ENCODE results near the gene PHLDA2. TPM values are rescaled to one million over a fixed set of nuclear protein-coding genes. Genes with fewer than 3 reads are reported as not detected.
A peak's percentile ranks its signal among the peaks of the same experiment; 100 is the strongest.

Gene PHLDA2
- total RNA-seq, 2 experiments from 2014 or later = 0.55 to 0.65 TPM

DNA sequence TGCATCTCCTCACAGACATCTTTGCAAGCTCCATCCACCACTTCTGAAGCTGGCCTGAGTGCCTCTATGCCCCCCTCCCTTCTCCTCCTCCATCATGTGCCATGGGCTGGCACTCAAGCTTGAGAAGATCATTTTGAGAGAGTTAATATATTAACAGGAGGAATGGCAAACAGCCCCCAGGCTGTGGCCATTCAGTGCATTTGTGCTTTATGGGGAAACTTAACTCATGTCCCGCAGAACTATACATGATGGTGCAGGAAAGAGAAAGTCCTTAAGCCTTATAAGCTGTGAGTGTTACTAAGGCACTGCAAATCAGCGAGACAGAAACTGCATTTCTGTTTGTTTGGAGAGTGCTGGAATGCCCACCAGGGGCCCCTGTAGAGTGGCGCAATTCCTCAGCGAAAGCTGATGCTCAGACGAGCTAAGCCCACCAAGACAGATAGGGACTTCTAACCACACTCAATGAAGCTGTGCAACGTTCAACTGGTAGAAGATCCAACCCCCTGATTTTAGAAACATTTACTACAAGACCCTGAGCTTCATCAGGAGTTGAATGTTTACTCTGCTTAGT is 26.8 kb upstream of the PHLDA2 start:
- POLR2A ChIA-PET = no interaction called here
- Mint-ChIP-seq H3K27ac (no peak overlapping the region), H3K27me3 (no peaks in the 10 kb centered on the region), H3K4me3 (no peak overlapping the region), H3K9me3 (no peaks in the 10 kb centered on the region), H3K4me1 (peaks cover 37% of the 10 kb centered on the region), H3K36me3 (peaks cover 30% of the 10 kb centered on the region)
- no peak for DNase-seq
- no peak for ATAC-seq (ENCODE audit: low read depth)

DNA sequence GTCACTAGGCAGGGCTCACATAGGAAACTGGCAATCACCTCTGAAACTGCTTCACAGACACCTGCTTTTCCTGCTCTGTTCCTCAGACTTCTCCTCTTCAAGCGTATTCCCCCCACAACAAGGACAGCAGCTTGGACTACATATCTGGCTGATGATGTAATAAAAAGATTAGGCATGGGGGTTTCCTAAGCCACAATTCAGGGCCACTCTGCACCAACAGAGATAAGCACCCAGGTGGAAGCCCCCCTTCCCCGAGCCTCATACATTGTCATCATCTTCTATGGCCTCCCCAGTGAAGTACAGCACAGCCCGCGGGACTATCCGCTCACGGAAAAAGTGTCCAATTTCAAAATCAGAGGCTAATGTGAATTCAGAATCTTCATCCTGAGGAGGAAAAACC is 25.0 kb upstream of the PHLDA2 start:
- no peaks in the 10 kb centered on the region for H3K9me3 Mint-ChIP-seq
- H3K4me3 Mint-ChIP-seq = no peak overlapping the region
- peaks cover 31% of the 10 kb centered on the region for H3K36me3 Mint-ChIP-seq
- H3K4me1 Mint-ChIP-seq = peaks cover 38% of the 10 kb centered on the region
- POLR2A ChIA-PET = interaction anchor here (0.8 to 1.3 kb wide), 3 partner anchors 11 to 22 kb away, joined by 3 to 4 read pairs (median 4); no protein-coding TSS in a partner anchor
- ATAC-seq (ENCODE audit: low read depth) (no peak), DNase-seq (no peak)
- H3K27ac Mint-ChIP-seq = peak overlapping the region; percentile 32
- no peaks in the 10 kb centered on the region for H3K27me3 Mint-ChIP-seq

DNA sequence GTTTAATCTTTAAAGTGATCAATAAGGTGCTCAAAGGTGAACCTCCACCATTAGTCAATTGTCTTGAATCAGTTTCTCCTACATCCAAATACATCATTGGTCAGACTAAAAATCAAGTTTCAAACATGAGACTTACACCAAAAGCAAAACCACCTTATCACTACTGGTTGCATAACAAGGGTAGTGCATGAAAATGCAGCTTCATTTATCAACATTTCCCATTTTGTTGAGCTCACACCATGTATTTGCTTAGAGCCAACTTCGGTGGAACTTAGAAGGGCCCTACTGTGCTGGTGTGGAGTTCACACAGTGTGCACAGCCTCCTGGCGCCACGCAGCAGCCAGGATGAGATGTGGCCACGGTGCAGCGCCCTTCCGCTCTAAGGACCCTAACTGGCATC is 23.1 kb upstream of the PHLDA2 start:
- peaks cover 45% of the 10 kb centered on the region for H3K4me1 Mint-ChIP-seq
- POLR2A ChIA-PET = interaction anchor here (1.5 kb wide), 1 partner anchor 19 kb away, joined by 3 read pairs; no protein-coding TSS in a partner anchor
- peak overlapping the region; percentile 34 for H3K27ac Mint-ChIP-seq
- ATAC-seq (ENCODE audit: low read depth) = no peak
- H3K27me3 Mint-ChIP-seq = no peaks in the 10 kb centered on the region
- H3K9me3 Mint-ChIP-seq = no peaks in the 10 kb centered on the region
- peaks cover 34% of the 10 kb centered on the region for H3K36me3 Mint-ChIP-seq
- H3K4me3 Mint-ChIP-seq = no peak overlapping the region
- no peak for DNase-seq

DNA sequence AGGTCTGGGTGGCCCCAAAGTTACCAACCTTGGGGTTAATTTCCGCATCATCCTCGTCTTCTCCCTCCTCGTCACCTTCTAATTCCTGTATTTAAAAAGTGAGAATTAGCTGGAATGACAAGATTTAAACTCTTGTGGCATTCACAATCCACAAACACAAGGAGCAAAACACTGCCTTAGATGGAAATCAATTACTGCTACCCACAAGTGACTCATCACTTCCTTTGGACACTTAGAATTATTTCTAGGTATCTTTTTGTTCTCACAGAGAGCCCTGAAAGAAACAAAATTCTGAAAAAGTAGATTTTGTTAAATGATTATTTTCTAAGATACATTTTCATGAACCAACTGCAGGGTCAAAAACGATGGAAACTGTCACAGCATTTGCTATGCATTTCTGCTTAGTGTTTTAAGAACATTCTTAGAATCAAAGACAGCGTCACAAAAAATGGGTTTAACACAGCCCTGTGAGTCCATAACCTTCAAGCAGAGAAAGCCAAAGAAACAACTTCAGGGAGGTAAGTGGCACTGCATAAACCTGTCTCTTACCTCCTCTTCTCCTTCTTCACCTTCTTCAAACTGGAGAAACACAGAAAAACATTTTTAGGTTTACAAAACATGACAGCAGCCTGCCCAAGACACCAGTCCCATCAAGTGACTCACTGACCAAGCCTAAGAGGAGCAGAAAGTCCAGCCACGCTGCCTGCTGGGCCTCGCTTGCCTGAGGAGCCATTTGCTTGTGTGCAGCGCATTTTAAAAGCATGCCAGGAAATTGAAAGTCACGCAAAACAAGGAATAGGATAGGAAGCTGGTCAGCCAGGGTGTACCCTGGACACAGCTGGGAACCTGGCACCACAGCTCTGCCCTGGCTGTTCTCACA is 22.3 kb upstream of the PHLDA2 start:
- no peaks in the 10 kb centered on the region for H3K9me3 Mint-ChIP-seq
- no peaks in the 10 kb centered on the region for H3K27me3 Mint-ChIP-seq
- peaks cover 52% of the 10 kb centered on the region for H3K4me1 Mint-ChIP-seq
- H3K27ac Mint-ChIP-seq = peak overlapping the region; percentile 70
- ATAC-seq (ENCODE audit: low read depth) (no peak), DNase-seq (no peak)
- POLR2A ChIA-PET = no interaction called here
- H3K4me3 Mint-ChIP-seq = peak overlapping the region; percentile 9
- peaks cover 35% of the 10 kb centered on the region for H3K36me3 Mint-ChIP-seq

DNA sequence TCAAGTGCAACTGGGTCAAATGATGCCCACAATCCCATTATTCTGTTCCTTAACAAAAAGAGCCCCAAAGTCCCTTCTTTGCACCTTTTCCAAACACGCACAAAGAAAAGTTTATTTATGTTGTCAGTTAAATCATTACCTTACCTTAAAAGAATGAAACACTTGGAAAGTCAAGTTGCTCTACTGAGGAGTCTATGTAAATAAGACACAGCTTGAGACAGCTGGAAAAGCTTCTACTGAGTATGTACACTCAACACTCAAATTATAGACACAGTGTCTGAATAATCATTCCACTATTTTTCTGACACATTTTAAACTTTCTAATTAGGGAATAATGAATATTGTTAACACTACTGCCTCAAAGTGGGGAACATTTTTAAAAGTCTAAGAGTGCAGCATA is 21.6 kb upstream of the PHLDA2 start:
- POLR2A ChIA-PET = no interaction called here
- no peak overlapping the region for H3K27ac Mint-ChIP-seq

DNA sequence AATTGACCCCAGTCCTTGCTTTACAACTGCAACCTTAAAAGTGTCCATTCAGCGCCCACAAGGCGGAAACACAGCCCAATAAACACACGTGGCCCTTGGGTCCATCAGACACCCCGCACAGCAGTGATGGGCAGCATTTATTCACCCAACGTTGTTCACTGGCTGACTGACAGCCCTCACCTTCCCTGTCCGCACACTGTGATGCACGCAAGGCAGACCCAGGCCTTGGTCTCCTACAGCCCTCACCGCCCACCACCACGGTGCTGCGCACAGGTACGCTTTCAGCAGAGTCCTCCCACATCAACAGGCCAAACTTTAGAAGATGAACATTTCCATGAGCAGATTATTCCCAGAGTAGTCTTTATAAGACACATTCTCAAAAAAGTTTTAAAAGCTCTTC is 20.7 kb upstream of the PHLDA2 start:
- Mint-ChIP-seq H3K9me3 (no peaks in the 10 kb centered on the region), H3K36me3 (peaks cover 38% of the 10 kb centered on the region), H3K27ac (no peak overlapping the region), H3K4me1 (peaks cover 67% of the 10 kb centered on the region), H3K27me3 (no peaks in the 10 kb centered on the region), H3K4me3 (no peak overlapping the region)
- DNase-seq = no peak
- POLR2A ChIA-PET = interaction anchor here (0.6 kb wide), 1 partner anchor 25 kb away, joined by 3 read pairs; no protein-coding TSS in a partner anchor
- no peak for ATAC-seq (ENCODE audit: low read depth)

More for the DNA sequence above, 21.6 kb upstream of the PHLDA2 start:
- DNase-seq = no peak
- Mint-ChIP-seq H3K36me3 (peaks cover 38% of the 10 kb centered on the region), H3K4me1 (peaks cover 59% of the 10 kb centered on the region), H3K4me3 (no peak overlapping the region), H3K9me3 (no peaks in the 10 kb centered on the region), H3K27me3 (no peaks in the 10 kb centered on the region)
- ATAC-seq (ENCODE audit: low read depth) = no peak

DNA sequence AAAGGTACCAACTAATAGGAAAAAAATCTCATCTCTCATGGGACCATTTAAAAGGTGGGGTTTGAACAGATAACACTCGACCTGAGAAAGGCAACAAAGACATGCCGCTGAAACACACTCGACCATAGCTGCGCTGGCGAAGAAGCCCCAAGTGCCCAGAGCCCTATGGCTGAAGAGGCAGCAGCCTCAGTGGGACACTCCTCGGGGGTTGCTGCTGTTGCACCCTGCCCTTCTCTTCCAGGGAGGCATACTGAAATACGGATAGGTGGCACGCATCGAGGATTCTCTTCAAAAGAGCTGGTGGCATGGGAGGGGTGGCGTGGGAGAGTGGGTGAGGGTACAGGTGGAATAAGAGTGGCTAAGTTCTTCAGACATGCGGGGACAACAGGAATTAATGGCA is 18.5 kb upstream of the PHLDA2 start:
- peaks cover 41% of the 10 kb centered on the region for H3K36me3 Mint-ChIP-seq
- H3K27me3 Mint-ChIP-seq = no peaks in the 10 kb centered on the region
- no peak overlapping the region for H3K4me3 Mint-ChIP-seq
- no peak for DNase-seq
- POLR2A ChIA-PET = interaction anchor here (1.5 to 2.0 kb wide), 2 partner anchors 13 to 16 kb away, joined by 5 to 10 read pairs; no protein-coding TSS in a partner anchor
- H3K27ac Mint-ChIP-seq = peak overlapping the region; percentile 30
- H3K4me1 Mint-ChIP-seq = peaks cover 61% of the 10 kb centered on the region
- ATAC-seq (ENCODE audit: low read depth) = no peak
- no peaks in the 10 kb centered on the region for H3K9me3 Mint-ChIP-seq

DNA sequence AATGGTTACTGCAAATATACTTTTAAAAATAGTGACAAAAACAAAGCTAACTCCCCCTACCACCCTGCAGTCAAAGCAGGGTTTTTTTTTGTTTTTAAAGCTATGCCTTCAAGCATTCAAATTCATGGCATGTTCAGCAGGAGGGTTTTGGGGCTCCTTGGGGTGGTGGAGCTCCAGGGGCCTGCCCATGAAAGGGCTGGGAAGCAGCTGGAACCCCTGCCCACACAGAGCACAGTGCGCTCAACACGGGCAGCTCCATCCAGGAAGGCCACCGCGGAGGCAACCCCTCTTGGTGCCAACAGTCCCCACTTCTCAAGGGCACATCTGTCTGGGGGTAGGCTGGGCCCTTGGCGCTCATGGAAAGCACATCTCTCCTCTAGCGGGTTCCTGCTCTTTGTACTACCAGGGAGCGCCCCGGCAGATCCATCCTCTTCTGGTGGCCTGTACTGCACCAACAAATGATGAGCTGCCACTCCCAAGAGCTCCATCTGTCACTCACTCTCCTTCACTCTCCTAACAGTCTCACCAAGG is 16.6 kb upstream of the PHLDA2 start:
- Mint-ChIP-seq H3K4me3 (peak overlapping the region; percentile 51), H3K4me1 (peaks cover 44% of the 10 kb centered on the region), H3K27ac (peak overlapping the region; percentile 69), H3K27me3 (no peaks in the 10 kb centered on the region), H3K9me3 (no peaks in the 10 kb centered on the region), H3K36me3 (peaks cover 33% of the 10 kb centered on the region)
- POLR2A ChIA-PET = interaction anchor here (0.8 to 1.4 kb wide), 6 partner anchors 31 to 146 kb away, joined by 3 to 5 read pairs (median 4); partner anchors contain the start of gene CARS1
- ATAC-seq (ENCODE audit: low read depth) = no peak
- DNase-seq = no peak

DNA sequence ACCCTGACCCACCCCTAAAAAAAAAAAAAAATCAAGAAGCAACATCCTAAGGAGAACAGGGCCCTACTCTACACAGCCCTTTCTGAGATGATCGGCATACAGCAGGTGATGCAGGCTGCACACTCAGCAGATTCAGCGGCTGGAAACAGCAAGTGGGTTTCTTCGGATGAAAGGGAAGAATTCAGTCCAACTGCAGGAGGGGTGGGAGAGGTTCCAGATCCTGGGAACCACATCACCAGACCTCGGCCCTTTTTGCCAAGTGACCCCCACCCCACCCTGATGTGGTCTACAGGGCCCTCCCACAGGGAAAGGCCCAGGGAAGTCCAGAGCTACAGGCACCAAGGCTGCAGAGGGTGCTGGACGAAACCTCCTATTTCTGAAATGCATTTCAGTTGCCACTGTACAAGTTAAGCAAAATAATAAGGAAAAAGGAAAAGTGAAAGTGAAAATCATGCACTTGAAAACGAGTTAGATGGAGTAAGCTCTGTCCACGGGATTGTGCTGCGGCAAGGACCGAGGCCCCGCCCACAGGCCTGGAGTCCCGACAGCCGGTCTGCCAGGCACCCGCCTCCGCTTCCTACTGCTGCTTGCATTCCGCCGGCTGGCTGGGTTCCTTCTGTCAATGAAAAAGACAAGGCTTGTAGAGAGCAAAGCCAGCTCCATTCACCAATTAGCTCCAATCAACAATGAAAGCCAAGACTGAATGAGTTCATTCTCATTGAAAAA is 16.0 kb upstream of the PHLDA2 start:
- Mint-ChIP-seq H3K9me3 (no peaks in the 10 kb centered on the region), H3K27me3 (no peaks in the 10 kb centered on the region), H3K27ac (peak overlapping the region; percentile 69), H3K36me3 (peaks cover 32% of the 10 kb centered on the region), H3K4me3 (peak overlapping the region; percentile 51), H3K4me1 (peaks cover 43% of the 10 kb centered on the region)
- ATAC-seq (ENCODE audit: low read depth) (peak; percentile 65), DNase-seq (peak; percentile 71)
- POLR2A ChIA-PET = interaction anchor here (0.8 to 1.4 kb wide), 6 partner anchors 31 to 147 kb away, joined by 3 to 5 read pairs (median 4); partner anchors contain the start of gene CARS1

DNA sequence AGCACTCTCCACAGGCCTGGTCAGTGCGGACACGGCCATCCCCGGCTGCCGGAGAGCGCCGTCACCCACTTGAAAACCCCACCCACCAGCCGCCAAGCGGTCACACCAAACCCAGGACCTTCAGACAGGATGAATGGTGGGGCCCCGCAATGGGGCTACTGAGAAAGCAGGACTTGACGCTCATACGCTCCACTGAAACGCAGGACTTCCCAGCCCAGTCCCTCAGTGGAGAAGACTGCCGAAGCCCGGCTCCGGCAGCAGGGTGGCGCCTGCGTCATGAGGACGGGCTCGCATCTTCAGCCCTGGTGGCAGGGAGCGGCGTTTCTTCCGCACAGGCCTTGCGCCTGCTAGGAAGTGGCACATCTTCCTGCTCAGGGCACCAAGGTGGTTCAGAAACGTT is 15.3 kb upstream of the PHLDA2 start:
- DNase-seq (no peak), ATAC-seq (ENCODE audit: low read depth) (no peak)
- Mint-ChIP-seq H3K4me3 (no peak overlapping the region), H3K27me3 (no peaks in the 10 kb centered on the region), H3K27ac (peak overlapping the region; percentile 69), H3K9me3 (peaks cover 3% of the 10 kb centered on the region), H3K4me1 (peaks cover 41% of the 10 kb centered on the region), H3K36me3 (peaks cover 31% of the 10 kb centered on the region)
- POLR2A ChIA-PET = interaction anchor here (1.2 to 2.0 kb wide), 3 partner anchors 32 to 70 kb away, joined by 3 to 7 read pairs (median 3); no protein-coding TSS in a partner anchor

DNA sequence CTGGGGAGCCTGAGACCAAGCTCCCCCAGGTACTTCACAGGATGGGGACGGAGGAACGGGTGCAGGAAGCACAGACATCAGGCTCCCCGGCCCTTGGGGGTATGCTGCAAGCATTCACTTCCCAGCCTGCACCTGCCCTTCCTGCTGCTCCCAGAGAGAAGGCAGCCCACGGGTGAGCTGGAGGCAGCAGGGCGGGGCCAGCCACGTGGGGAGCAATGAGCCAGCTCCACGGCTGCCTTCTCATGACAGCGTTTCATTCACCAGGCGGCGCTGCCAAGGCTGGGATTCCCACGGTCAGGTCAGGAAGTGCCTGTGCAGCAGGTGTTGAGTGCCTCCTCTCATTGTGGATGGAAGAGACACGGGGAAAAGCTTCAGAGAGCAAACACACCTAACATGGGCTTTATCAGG is 14.5 kb upstream of the PHLDA2 start:
- peak; percentile 2 for ATAC-seq (ENCODE audit: low read depth)
- H3K9me3 Mint-ChIP-seq = peaks cover 8% of the 10 kb centered on the region
- H3K36me3 Mint-ChIP-seq = peaks cover 31% of the 10 kb centered on the region
- POLR2A ChIA-PET = interaction anchor here (0.7 to 2.0 kb wide), 4 partner anchors 10 to 71 kb away, joined by 3 to 7 read pairs (median 4); no protein-coding TSS in a partner anchor
- no peak overlapping the region for H3K4me3 Mint-ChIP-seq
- peak overlapping the region; percentile 42 for H3K27ac Mint-ChIP-seq
- H3K27me3 Mint-ChIP-seq = no peaks in the 10 kb centered on the region
- no peak for DNase-seq
- H3K4me1 Mint-ChIP-seq = peaks cover 35% of the 10 kb centered on the region

DNA sequence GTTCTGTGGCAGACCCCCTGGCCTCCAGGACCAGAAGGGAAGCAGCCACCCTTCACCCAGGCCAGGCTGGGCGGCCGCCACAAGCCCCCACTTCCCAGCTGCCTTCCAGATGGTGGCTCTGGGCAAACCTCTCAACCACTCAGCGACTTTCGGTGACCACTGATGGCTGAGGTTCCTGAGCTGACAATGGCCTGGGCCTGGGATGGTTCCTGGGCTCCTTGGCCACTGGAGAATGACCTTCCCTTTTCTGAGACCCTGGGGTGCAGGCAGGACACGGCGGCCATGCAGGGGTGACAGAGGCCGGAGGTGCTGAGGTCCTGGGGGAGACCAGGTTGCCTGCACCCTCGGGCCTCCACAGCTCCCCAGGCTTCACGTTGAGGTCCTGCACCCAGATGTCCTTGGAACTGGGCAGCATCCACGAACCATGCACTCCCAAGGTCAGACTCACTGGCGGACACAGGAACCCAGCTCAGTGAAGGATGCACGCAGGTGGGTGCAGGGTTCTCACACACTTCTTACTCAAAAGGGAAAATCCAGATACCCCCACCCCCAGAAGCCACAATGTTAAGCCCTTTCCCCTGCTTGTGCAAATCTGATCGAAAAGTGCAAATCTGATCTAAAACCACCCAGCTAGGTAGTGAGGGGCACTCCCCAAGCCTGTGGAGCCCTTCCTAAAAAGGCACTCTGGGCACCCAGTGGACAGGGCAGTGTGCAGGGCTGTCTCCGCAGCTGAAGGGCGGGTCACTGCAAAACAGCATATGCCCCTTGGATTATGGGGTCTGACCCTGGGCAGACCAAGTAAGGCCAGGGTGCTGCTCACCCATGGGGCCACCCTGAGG is 13.9 kb upstream of the PHLDA2 start:
- DNase-seq (no peak), ATAC-seq (ENCODE audit: low read depth) (no peak)
- Mint-ChIP-seq H3K4me1 (peaks cover 35% of the 10 kb centered on the region), H3K27me3 (no peaks in the 10 kb centered on the region), H3K36me3 (peaks cover 34% of the 10 kb centered on the region), H3K27ac (peak overlapping the region; percentile 42), H3K9me3 (peaks cover 12% of the 10 kb centered on the region), H3K4me3 (no peak overlapping the region)
- POLR2A ChIA-PET = interaction anchor here (0.7 to 2.0 kb wide), 8 partner anchors 9 to 78 kb away, joined by 3 to 8 read pairs (median 4); partner anchors contain the start of gene NAP1L4
